Heart left ventricle (tissue), 13 donors: ENCODE results near the gene RNF144B.

Source experiments
- CTCF ChIP-seq, 12 donors: fragments of 200-600 bp; sonication (generic) in 4 of 12; IDR thresholded peaks; one replicate each; pipeline versions ENCODE4 v1.5.0 to v1.8.0; 2018 to 2022; ENCODE audit warnings: antibody characterized with exemption in 12 of 12, mild to moderate bottlenecking in 5 of 12
- POLR2A ChIP-seq, 2 donors: fragments of 450-650 bp; IDR thresholded peaks; one replicate each; pipeline ENCODE4 v1.6.1; 2017; ENCODE audit warnings: antibody characterized with exemption in 2 of 2, mild to moderate bottlenecking in 2 of 2, moderate library complexity in 2 of 2
- donor health status: ischemic (EF 13 %, LVEDD 7.1; RV severe dilation, severe dysfunction).
- donor health status: DM: no; HTN: yes; CAD: no.
- donor health status: DM: no; HTN: no; CAD: no.
- donor health status: ischemic (EF 25% LVEDD 6.9; RV normal size, moderate dysfunction).
- donor health status: ischemic (EF 25% LVEDD 5.7; RV mildly dilated, moderate dysfunction).
- donor health status: ischemic (EF 35%, LVEDD 5.7; RV mildly dilated, moderate dysfunction).
- donor health status: nonischemic (EF 11% LVEDD 7.7; RV severe dilation, severe dysfunction).
- donor health status: DM: yes; HTN: yes; CAD: no.
- donor health status: PGD.
- donor health status: ischemic (EF 29% LVEDD 5.4; RV normal size, mild dysfunction).
- donor health status: nonischemic (EF 23%, LVEDD 6.1; RV moderate dilation, normal function).

DNA sequence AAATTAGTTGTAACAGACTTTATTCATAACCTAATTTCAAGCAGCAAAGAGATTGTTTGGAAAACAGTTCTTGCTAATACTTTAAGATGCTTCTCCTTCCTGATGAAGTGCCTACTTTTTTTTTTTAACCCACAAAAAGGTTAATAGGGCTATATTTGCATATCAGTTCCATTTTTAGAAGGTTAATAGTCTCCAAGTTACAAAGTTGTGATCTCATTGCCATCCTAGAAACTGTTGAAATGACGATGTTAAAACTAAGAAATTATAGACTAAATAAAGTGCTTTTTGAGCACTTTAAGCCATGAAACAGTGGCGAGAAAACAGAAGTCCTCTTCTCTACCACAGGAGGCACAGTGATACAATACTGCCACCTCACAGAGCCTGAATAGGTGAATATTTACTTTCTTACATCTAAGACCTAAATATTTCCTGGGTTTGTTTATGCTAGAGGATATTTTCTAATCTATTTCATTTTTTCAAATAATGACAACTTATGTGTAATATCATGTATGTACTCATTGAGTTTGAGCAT lies 5.3 kb downstream of the RNF144B start:
- TF ChIP-seq POLR2A (IDR thresholded peaks at IDR 0.05): no peak
- no peak for TF ChIP-seq CTCF (IDR thresholded peaks at IDR 0.05)
